HG03139 (cell line): ENCODE results near the gene FCGR3A.
"Not testable (repeated sequence)": the region's sequence is repeated elsewhere in the genome, so short reads cannot be mapped to it uniquely, and the experiment has no call there.

Source experiments
- ATAC-seq: cut with Tn5 transposase; IDR thresholded peaks from one replicate; pipeline ENCODE4 v1.9.1; 2021; ENCODE audit not compliant: unreplicated experiment

Gene FCGR3A

GRCh38 chr1:161549652-161550051, at the start of gene FCGR3A:
TSS of gene FCGR3A (minus strand) at chr1:161549818. CDS start at chr1:161549736, 82 bp downstream.
- no peak for ATAC-seq

DNA sequence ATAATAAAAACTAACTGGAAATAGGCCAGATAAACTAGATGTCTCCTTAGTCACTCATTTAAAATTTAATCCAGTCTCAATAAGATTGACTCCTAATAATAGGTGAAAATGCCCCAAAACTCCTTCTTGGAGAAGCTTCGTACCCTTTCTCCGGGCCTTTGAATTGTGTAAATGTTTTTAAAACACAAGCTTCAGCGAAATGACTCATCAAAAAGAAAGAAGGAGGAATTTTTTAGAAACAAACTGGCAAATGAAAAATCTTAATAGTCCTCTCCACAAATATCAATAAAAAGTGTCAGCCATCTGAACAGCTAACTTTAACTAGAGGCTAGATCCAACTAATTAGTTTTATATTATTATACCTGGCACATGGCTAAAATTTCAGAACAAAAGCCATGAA, 47.5 kb upstream of the FCGR3A start:
- ATAC-seq: not testable (repeated sequence)

- ATAC-seq: not testable (repeated sequence)
Measured at GRCh38 chr1:161595583-161595982, 46.0 kb upstream of the FCGR3A start.

- ATAC-seq: not testable (repeated sequence)
Measured at GRCh38 chr1:161595173-161595572, 45.6 kb upstream of the FCGR3A start.

GRCh38 chr1:161594269-161594984, 44.8 kb upstream of the FCGR3A start:
- not testable (repeated sequence) for ATAC-seq

DNA sequence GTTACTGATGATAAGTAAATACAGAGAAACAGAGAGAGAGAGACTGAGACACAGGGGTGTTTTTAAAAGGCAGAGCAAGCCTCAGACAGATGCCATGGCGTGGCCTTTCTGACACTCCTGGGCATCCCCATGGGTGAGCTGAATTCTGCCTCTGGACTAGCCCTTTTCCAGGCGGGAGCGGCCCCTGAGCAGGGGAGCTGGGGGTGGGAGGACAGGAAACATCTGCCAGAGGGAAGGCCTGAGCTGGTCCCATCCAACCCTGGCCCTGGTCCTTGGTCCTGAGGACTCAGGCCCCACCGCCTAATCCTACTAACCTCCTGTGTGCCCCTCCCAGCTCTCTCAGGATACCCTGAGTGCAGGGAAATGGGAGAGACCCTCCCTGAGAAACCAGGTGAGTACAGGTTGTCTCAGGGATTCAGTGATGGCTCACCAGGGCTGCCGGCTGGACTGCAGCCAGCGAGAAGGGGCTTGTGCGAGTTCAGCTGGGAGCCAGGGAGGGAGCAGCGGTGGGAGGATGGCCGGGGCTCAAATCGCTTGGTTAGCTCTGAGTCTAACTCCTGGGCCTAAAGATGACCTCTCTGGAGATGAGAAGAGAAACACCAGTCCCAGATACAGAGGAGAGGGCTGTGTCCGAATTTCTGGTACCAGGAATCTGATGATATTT, 43.6 kb upstream of the FCGR3A start:
- not testable (repeated sequence) for ATAC-seq

GRCh38 chr1:161592586-161592985, 43.0 kb upstream of the FCGR3A start:
- ATAC-seq: not testable (repeated sequence)

DNA sequence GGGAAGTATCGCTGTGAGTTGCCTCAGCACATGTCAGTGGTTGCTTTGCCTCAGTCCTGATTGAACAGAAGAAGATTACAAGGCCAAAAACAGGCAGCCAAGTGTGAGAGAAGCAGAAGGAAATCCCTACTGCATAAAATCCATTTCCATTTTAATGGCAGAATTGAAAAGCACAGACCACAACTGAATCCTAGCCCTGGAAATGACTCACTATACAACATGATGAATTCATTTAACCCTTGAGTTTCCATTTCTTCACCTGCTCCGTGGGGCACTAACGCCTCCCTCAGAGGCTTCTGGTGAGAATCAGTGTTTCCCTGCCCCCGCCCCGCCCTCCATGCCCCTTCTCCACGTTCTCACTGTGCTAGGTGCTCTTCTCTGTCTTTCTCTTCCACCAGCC, 40.3 kb upstream of the FCGR3A start:
- ATAC-seq: not testable (repeated sequence)

DNA sequence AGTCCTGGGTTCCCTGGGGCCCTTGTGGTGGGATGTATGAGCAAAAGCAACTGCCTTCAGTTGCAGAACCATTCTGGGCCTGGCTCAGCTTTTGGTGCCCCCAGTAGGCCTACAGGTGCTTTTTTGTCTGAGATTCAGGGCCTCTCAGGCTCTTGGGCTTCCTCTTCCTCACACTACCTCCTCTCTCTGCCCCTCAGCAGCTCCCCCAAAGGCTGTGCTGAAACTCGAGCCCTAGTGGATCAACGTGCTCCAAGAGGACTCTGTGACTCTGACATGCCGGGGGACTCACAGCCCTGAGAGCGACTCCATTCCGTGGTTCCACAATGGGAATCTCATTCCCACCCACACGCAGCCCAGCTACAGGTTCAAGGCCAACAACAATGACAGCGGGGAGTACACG, 39.7 kb upstream of the FCGR3A start:
- ATAC-seq: not testable (repeated sequence)

DNA sequence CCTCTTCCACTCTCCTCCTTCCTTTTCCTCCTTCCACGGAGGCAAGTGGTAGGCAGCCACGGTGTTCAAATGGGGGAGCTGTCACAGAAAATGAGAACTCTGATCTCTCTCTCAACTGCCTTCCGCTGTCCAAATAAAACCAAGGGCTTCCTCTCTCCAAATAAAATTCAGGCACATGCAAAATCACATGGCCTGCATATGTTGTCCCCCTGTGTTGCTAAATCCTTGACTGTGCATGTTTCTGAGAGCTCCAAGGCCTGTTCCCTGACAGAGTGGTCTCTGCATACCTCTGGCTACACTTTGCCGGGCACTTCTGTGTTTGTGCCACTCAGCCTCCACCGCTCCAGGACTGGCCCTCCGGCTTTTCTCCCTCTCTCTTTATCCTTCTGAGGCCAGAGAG, 39.0 kb upstream of the FCGR3A start:
- ATAC-seq: not testable (repeated sequence)

GRCh38 chr1:161582882-161583281, 33.3 kb upstream of the FCGR3A start:
- not testable (repeated sequence) for ATAC-seq

DNA sequence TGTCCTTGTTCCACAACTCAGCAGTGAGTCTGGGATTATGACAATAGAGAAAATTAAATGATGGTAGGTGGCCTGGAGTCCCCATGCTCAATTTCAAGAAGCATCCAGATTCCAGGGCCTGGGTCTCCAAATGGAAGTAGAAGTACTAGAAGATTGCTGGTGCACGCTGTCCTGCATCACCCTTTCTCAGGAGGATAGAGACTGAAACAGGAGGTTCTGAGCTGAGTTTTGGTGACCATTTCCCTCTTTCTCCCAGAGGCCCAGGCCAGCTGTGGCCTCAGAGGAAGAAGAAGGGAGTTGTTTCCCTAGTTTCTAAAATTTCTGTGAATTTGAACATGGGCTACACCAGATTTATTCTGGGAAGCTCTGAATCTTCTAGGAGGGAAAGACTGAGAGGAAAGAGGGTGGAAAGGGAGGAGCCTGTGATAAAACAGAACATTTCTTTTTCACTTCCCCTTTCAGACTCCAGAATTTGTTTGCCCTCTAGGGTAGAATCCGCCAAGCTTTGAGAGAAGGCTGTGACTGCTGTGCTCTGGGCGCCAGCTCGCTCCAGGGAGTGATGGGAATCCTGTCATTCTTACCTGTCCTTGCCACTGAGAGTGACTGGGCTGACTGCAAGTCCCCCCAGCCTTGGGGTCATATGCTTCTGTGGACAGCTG, 31.4 kb upstream of the FCGR3A start:
- ATAC-seq: peak; percentile 74

GRCh38 chr1:161579856-161580507, 30.4 kb upstream of the FCGR3A start:
- not testable (repeated sequence) for ATAC-seq

GRCh38 chr1:161576676-161577075, 27.1 kb upstream of the FCGR3A start:
- not testable (repeated sequence) for ATAC-seq

GRCh38 chr1:161571703-161572102, 22.1 kb upstream of the FCGR3A start:
- not testable (repeated sequence) for ATAC-seq

DNA sequence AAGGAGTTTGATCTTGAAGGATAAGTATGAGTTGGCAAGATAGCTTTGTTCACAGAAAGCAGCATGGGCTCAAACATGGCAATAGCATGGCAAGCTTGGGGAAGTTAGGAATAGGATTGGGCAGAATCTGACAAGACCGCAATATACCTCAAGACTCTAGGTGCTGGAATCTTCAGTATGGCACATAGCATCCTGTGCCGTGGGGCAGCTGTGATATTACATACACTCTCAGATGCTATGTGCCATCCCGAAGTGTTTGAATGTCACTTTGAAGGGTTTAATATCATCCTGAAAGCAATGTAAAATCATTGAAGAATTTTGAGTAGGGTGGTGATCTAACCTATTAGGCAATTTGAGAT, 17.0 kb upstream of the FCGR3A start:
- ATAC-seq: not testable (repeated sequence)

- not testable (repeated sequence) for ATAC-seq
Measured at GRCh38 chr1:161563522-161563921, 13.9 kb upstream of the FCGR3A start.

- not testable (repeated sequence) for ATAC-seq
Measured at GRCh38 chr1:161562441-161562840, 12.8 kb upstream of the FCGR3A start.

DNA sequence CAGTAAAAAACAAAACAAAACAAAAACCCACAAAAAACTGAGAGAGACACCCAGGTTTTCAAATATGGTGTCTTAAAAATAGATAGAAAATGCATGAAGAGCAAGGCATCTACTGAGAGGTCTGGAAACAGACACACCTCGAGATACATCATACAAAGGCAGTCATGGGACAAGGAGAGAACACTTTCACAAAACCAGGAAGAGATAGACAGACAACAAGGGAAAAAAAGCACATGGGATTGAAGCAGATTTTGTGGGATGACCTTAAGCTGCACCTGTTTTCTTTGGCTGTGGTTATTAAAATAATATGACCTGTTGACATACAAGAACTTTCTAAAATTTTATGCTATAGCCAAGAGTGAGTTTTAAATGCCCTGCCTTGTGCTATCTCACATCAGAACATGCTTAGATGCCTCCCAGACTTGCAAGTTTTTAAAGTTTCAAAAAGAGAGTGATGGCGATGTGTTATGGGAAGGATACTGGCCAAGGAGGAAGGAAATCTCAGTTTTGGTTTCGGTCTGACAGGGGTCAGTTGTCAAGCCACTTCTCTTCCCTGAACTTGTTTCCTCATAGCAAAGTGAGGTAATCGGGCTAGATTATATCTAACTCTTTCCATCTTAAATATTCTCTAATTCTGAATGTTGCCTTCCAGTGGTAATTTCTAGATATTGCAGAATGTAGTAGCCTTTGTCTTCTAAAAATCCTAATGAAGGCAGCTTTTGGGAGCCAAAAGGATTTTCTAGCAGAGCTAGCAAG, 11.5 kb upstream of the FCGR3A start:
- ATAC-seq: not testable (repeated sequence)
